WTC11 (cell line): ENCODE results near the gene CFDP1.

Experiments
- CREB1 ChIP-seq: sonication (generic); formaldehyde crosslinking; IDR thresholded peaks from 2 replicates; pipeline ENCODE4 v1.8.0; 2023; ENCODE audit warnings: mild to moderate bottlenecking, missing genetic modification reagents
- CTCF ChIP-seq: fragments of 200-600 bp; IDR thresholded peaks from 2 replicates; pipeline ENCODE4 v1.8.0; 2022; ENCODE audit warnings: antibody characterized with exemption
- FOXP1 ChIP-seq: sonication (generic); formaldehyde crosslinking; IDR thresholded peaks from 2 replicates; pipeline ENCODE4 v1.8.0; 2022; ENCODE audit warnings: missing genetic modification reagents, mild to moderate bottlenecking, moderate library complexity, borderline replicate concordance
- GTF2I ChIP-seq: fragments of 250-450 bp; sonication (Bioruptor Pico); conservative IDR thresholded peaks from 2 replicates; pipeline ENCODE4 v1.4.0; 2021; ENCODE audit warnings: mild to moderate bottlenecking
- JUN ChIP-seq: sonication (generic); formaldehyde crosslinking; IDR thresholded peaks from 2 replicates; pipeline ENCODE4 v1.8.0; 2023; ENCODE audit warnings: mild to moderate bottlenecking, missing genetic modification reagents
- NR1H2 ChIP-seq: sonication (generic); formaldehyde crosslinking; IDR thresholded peaks from 2 replicates; pipeline ENCODE4 v1.9.0; 2021; ENCODE audit warnings: mild to moderate bottlenecking, moderate library complexity, missing genetic modification reagents
- PREB ChIP-seq: sonication (generic); formaldehyde crosslinking; IDR thresholded peaks from 2 replicates; pipeline ENCODE4 v1.8.1; 2022; ENCODE audit warnings: mild to moderate bottlenecking, missing genetic modification reagents, moderate library complexity, borderline replicate concordance
- USF1 ChIP-seq: sonication (generic); formaldehyde crosslinking; IDR thresholded peaks from 2 replicates; pipeline ENCODE4 v1.8.0; 2022; ENCODE audit warnings: mild to moderate bottlenecking, missing genetic modification reagents
- USF2 ChIP-seq: sonication (generic); formaldehyde crosslinking; IDR thresholded peaks from 2 replicates; pipeline ENCODE4 v1.8.1; 2023; ENCODE audit warnings: mild to moderate bottlenecking, missing genetic modification reagents, moderate library complexity
- ZBTB43 ChIP-seq: sonication (generic); formaldehyde crosslinking; IDR thresholded peaks from 2 replicates; pipeline ENCODE4 v1.8.1; 2023; ENCODE audit warnings: mild to moderate bottlenecking, missing genetic modification reagents
- ZNF232 ChIP-seq: sonication (generic); formaldehyde crosslinking; IDR thresholded peaks from 2 replicates; pipeline ENCODE4 v1.8.0; 2022; ENCODE audit warnings: mild to moderate bottlenecking, missing genetic modification reagents
- ZNF512 ChIP-seq: sonication (generic); formaldehyde crosslinking; IDR thresholded peaks from 2 replicates; pipeline ENCODE4 v1.8.1; 2022; ENCODE audit warnings: missing genetic modification reagents, borderline replicate concordance

- TF ChIP-seq GTF2I = no peak
- no peak for TF ChIP-seq ZBTB43 (CRISPR knock-in tag)
- no peak for TF ChIP-seq CTCF
- no peak for TF ChIP-seq PREB (CRISPR knock-in tag)
- no peak for TF ChIP-seq NR1H2 (CRISPR knock-in tag)
- TF ChIP-seq FOXP1 (CRISPR knock-in tag) = no peak
- no peak for TF ChIP-seq JUN (CRISPR knock-in tag)
- TF ChIP-seq USF1 (CRISPR knock-in tag) = no peak
- no peak for TF ChIP-seq USF2 (CRISPR knock-in tag)
- no peak for TF ChIP-seq CREB1
- no peak for TF ChIP-seq ZNF232 (CRISPR knock-in tag)
- TF ChIP-seq ZNF512 = no peak
Measured at GRCh38 chr16:75379339-75379738, 54.0 kb downstream of the CFDP1 start.
